CD4-positive, alpha-beta T cell (primary cell): ENCODE results near the gene RIT2. TPM values are rescaled to one million over a fixed set of nuclear protein-coding genes. Genes with fewer than 3 reads are reported as not detected.

Experiments used
- ATAC-seq: fragments of 200-7000 bp; cut with Tn5 transposase; one replicate; pipeline ENCODE4 v1.10.0; 2022; ENCODE audit warnings: mild to moderate bottlenecking; ENCODE audit not compliant: poor library complexity
- CTCF ChIA-PET: fragments of 350-600 bp; sonication (Branson Sonifier 250); formaldehyde crosslinking; loops from one replicate; lab custom pipeline; 2021; ENCODE audit warnings: antibody characterized with exemption, inconsistent platforms; lab: Charles Lee
- POLR2A ChIA-PET: fragments of 350-600 bp; sonication (Branson Sonifier 250); formaldehyde crosslinking; loops from one replicate; lab custom pipeline; 2021; ENCODE audit warnings: antibody characterized with exemption, inconsistent platforms; lab: Charles Lee
- DNase-seq, 14 experiments: peaks; one replicate each; pipeline ENCODE4 v3.0.0-alpha.2; 2013 to 2020; ENCODE audit warnings: mixed read lengths in 2 of 14
- H3K27ac ChIP-seq, 2 donors: one replicate each; pipeline versions ENCODE4 v1.5.1 to v1.7.0; 2013; ENCODE audit warnings: low read length in 2 of 2, low read depth in 1 of 2, mild to moderate bottlenecking in 1 of 2
- H3K27me3 ChIP-seq, 2 experiments: 1 replicate in 1 of 2; 2 replicates in 1 of 2; pipeline versions ENCODE4 v1.6.1 to v1.7.0; 2013; ENCODE audit warnings: low read length in 2 of 2, control low read depth in 1 of 2, mild to moderate bottlenecking in 1 of 2, moderate library complexity in 1 of 2; ENCODE audit not compliant: insufficient read depth in 2 of 2, control insufficient read depth in 1 of 2
- H3K36me3 ChIP-seq: one replicate; pipeline ENCODE4 v1.6.1; 2013; ENCODE audit warnings: low read length, control low read depth; ENCODE audit not compliant: insufficient read depth
- H3K4me1 ChIP-seq: one replicate; pipeline ENCODE4 v1.6.1; 2013; ENCODE audit warnings: low read length, control low read depth; ENCODE audit not compliant: insufficient read depth
- H3K4me3 ChIP-seq: one replicate; pipeline ENCODE4 v1.5.1; 2013; ENCODE audit warnings: mild to moderate bottlenecking, low read length, moderate library complexity
- H3K9me3 ChIP-seq, 2 experiments: 1 replicate in 1 of 2; 2 replicates in 1 of 2; pipeline versions ENCODE4 v1.6.1 to v1.7.0; 2013; ENCODE audit warnings: low read length in 2 of 2, mild to moderate bottlenecking in 2 of 2, control low read depth in 1 of 2, moderate library complexity in 1 of 2; ENCODE audit not compliant: control insufficient read depth in 1 of 2, insufficient read depth in 1 of 2
- H3K27ac Mint-ChIP-seq: one replicate; pipeline ENCODE4 v1.8.0; 2020; ENCODE audit warnings: mixed read lengths
- H3K27me3 Mint-ChIP-seq: one replicate; pipeline ENCODE4 v1.8.0; 2021; ENCODE audit warnings: mixed read lengths
- H3K36me3 Mint-ChIP-seq: one replicate; pipeline ENCODE4 v1.8.0; 2021; ENCODE audit warnings: low read depth, mixed read lengths
- H3K4me1 Mint-ChIP-seq: one replicate; pipeline ENCODE4 v1.8.0; 2021; ENCODE audit warnings: low read depth, mixed read lengths
- H3K4me3 Mint-ChIP-seq: one replicate; pipeline ENCODE4 v1.8.0; 2020; ENCODE audit warnings: mild to moderate bottlenecking, mixed read lengths
- H3K9me3 Mint-ChIP-seq: one replicate; pipeline ENCODE4 v1.8.0; 2020; ENCODE audit warnings: mixed read lengths
- intact Hi-C, 2 experiments: fragments of 100-400 bp; cut with DNase I in 1 of 2; cut with micrococcal nuclease in 1 of 2; formaldehyde crosslinking; loops; one replicate each; pipeline versions ENCODE4 v1.15.1 to v1.9.0; 2023 to 2025; cut with DNase I, micrococcal nuclease
- total RNA-seq, 174 experiments: library from RNA in 2 of 174; stranded (reverse) in 2 of 174; gene quantifications; one replicate each; pipeline ENCODE4 v1.2.3 and lab custom pipeline; 2021 to 2026
- TF ChIP-seq, protein P1 (sequence below): fragments of 200-600 bp; IDR thresholded peaks from one replicate; pipeline ENCODE4 v1.8.0; 2022; ENCODE audit warnings: antibody characterized with exemption, mild to moderate bottlenecking

The RIT2 gene
- total RNA-seq, 2 experiments from 2014 or later: not detected

DNA sequence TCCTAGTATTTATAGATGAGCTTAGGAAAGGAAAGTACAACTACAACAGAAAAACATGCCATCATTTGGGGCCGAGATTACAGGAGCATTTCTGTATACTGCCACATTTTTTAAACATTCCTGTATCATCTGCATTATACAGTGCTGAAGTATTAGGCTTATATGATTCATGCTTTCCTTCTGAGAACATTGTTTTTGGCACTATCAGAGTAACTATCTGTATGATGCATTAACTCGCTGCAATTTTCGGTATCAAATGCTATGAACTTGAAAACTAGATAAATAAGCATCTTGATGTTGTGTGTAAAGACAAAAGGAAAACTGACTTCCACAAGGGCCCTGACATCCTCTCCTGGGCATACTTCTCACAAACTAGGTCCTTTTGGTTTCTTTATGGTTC, 102.0 kb downstream of the RIT2 start:
- Histone ChIP-seq H3K27ac (no peak overlapping the region), H3K36me3 (no peaks in the 10 kb centered on the region), H3K4me1 (no peaks in the 10 kb centered on the region), H3K27me3 (no peaks in the 10 kb centered on the region), H3K4me3 (no peak overlapping the region), H3K9me3 (no peaks in the 10 kb centered on the region)
- intact Hi-C loops: no loop called here
- Mint-ChIP-seq H3K9me3 (no peaks in the 10 kb centered on the region), H3K4me1 (no peaks in the 10 kb centered on the region), H3K27me3 (no peaks in the 10 kb centered on the region), H3K36me3 (no peaks in the 10 kb centered on the region), H3K27ac (no peak overlapping the region), H3K4me3 (no peak overlapping the region)
- DNase-seq (no peak), ATAC-seq (no peak)
- TF ChIP-seq, protein P1, sequence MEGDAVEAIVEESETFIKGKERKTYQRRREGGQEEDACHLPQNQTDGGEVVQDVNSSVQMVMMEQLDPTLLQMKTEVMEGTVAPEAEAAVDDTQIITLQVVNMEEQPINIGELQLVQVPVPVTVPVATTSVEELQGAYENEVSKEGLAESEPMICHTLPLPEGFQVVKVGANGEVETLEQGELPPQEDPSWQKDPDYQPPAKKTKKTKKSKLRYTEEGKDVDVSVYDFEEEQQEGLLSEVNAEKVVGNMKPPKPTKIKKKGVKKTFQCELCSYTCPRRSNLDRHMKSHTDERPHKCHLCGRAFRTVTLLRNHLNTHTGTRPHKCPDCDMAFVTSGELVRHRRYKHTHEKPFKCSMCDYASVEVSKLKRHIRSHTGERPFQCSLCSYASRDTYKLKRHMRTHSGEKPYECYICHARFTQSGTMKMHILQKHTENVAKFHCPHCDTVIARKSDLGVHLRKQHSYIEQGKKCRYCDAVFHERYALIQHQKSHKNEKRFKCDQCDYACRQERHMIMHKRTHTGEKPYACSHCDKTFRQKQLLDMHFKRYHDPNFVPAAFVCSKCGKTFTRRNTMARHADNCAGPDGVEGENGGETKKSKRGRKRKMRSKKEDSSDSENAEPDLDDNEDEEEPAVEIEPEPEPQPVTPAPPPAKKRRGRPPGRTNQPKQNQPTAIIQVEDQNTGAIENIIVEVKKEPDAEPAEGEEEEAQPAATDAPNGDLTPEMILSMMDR: no peak
- ChIA-PET CTCF (no interaction called here), POLR2A (no interaction called here)

DNA sequence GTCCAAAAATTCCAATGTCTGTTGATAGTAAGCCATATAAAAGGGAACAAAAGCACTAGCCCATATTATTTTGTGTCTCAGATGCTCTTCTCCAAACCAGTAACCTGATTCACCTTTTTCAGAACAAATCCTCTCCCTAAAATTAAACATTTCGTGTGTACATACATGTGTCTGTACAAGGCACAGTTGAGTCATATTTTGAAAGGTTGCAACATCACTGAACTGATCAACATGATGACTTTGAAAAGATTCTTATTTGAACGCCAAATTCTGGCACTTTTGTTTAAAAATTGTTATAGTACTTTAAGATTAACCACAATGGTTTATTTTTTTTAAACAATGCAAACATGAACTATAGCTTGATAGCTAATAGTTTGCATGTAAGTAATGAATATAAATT, 102.5 kb downstream of the RIT2 start:
- ChIA-PET POLR2A (no interaction called here), CTCF (no interaction called here)
- H3K9me3 Mint-ChIP-seq: no peaks in the 10 kb centered on the region
- no peaks in the 10 kb centered on the region for H3K27me3 Mint-ChIP-seq
- intact Hi-C loops: no loop called here
- no peak for ATAC-seq
- no peaks in the 10 kb centered on the region for H3K4me1 ChIP-seq
- no peaks in the 10 kb centered on the region for H3K4me1 Mint-ChIP-seq
- H3K36me3 ChIP-seq: no peaks in the 10 kb centered on the region
- no peak overlapping the region for H3K27ac ChIP-seq
- H3K4me3 Mint-ChIP-seq: no peak overlapping the region
- TF ChIP-seq, protein P1: no peak
- H3K27me3 ChIP-seq: no peaks in the 10 kb centered on the region
- H3K27ac Mint-ChIP-seq: no peak overlapping the region
- DNase-seq: no peak
- no peak overlapping the region for H3K4me3 ChIP-seq
- H3K36me3 Mint-ChIP-seq: no peaks in the 10 kb centered on the region
- no peaks in the 10 kb centered on the region for H3K9me3 ChIP-seq

DNA sequence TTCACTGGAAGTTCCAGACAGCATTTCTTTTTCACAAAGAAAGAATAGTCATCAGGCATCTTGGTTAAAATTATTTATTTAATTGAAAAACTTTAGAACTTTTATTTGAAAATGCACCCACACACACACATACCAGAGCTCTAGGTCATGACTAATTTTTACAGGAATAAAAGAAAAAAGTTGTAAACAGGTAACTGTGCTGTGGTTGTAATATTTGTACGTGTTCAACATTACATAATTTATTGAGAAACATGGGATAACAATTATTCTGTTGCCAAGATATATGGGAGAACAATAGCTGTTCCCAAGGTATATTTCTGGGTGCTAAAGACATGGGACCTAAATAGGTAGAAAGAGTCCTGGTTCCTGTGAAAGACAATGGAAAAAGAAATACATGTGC, 104.9 kb downstream of the RIT2 start:
- H3K36me3 Mint-ChIP-seq: no peaks in the 10 kb centered on the region
- DNase-seq: no peak
- TF ChIP-seq, protein P1: no peak
- no peaks in the 10 kb centered on the region for H3K27me3 ChIP-seq
- no peaks in the 10 kb centered on the region for H3K4me1 ChIP-seq
- H3K27ac Mint-ChIP-seq: no peak overlapping the region
- intact Hi-C loops: no loop called here
- no peak overlapping the region for H3K4me3 ChIP-seq
- peaks cover 4% of the 10 kb centered on the region for H3K9me3 Mint-ChIP-seq
- no peak overlapping the region for H3K4me3 Mint-ChIP-seq
- no peak overlapping the region for H3K27ac ChIP-seq
- H3K27me3 Mint-ChIP-seq: no peaks in the 10 kb centered on the region
- ChIA-PET CTCF (no interaction called here), POLR2A (no interaction called here)
- ATAC-seq: no peak
- no peaks in the 10 kb centered on the region for H3K9me3 ChIP-seq
- no peaks in the 10 kb centered on the region for H3K36me3 ChIP-seq
- no peaks in the 10 kb centered on the region for H3K4me1 Mint-ChIP-seq
